ENCODE measurements around the gene UBE2R2. TPM values are rescaled to one million over a fixed set of nuclear protein-coding genes. Genes with fewer than 3 reads are reported as not detected.
"Not testable (repeated sequence)": the region's sequence is repeated elsewhere in the genome, so short reads cannot be mapped to it uniquely, and the experiment has no call there.

Gene UBE2R2
- total RNA-seq, 2 experiments from 2014 or later, result 13.7 to 57.3 TPM

DNA sequence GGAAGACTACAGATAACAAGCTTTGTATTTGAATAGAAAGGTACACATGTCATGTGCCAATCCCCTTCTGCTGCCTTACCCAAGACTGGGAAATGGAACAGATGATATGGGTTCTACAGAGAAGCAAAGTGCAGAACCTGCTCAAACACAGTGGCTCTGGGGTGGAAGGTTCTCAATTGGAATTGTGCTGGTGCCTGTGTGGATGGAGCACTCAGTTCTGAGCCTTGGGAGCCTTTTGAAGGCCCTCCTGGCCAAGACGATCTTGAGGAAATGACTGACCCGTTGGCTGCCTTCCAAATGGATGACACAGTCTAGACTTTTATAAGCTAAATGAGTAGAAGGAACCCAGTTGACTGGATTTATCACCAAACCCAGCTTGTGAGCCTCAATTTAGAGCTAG, 25.8 kb upstream of the UBE2R2 start:
- H3K4me1 ChIP-seq (ENCODE audit: insufficient read depth, low read length, poor library complexity, severe bottlenecking), result no peaks in the 10 kb centered on the region
- no TSS peak for BruUV-seq (replicated peaks)
- H3K4me2 ChIP-seq (ENCODE audit: low read length), result no peak overlapping the region
- TF ChIP-seq, protein P1, sequence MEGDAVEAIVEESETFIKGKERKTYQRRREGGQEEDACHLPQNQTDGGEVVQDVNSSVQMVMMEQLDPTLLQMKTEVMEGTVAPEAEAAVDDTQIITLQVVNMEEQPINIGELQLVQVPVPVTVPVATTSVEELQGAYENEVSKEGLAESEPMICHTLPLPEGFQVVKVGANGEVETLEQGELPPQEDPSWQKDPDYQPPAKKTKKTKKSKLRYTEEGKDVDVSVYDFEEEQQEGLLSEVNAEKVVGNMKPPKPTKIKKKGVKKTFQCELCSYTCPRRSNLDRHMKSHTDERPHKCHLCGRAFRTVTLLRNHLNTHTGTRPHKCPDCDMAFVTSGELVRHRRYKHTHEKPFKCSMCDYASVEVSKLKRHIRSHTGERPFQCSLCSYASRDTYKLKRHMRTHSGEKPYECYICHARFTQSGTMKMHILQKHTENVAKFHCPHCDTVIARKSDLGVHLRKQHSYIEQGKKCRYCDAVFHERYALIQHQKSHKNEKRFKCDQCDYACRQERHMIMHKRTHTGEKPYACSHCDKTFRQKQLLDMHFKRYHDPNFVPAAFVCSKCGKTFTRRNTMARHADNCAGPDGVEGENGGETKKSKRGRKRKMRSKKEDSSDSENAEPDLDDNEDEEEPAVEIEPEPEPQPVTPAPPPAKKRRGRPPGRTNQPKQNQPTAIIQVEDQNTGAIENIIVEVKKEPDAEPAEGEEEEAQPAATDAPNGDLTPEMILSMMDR (conservative IDR thresholded peaks at IDR 0.05; ENCODE audit: low read length), result no peak
- no peak for TF ChIP-seq EZH2phosphoT487 (IDR thresholded peaks at IDR 0.05; ENCODE audit: borderline replicate concordance, low read depth, low read length)
- CTCF ChIA-PET (ENCODE audit: unreplicated experiment), result no interaction called here
- intact Hi-C loops (cut with micrococcal nuclease; ENCODE audit: unreplicated experiment), result no loop called here
- no peaks in the 10 kb centered on the region for H4K20me1 ChIP-seq (ENCODE audit: insufficient read depth, low read length)
- no peak overlapping the region for H2AFZ ChIP-seq (ENCODE audit: low read length)
- no peaks in the 10 kb centered on the region for H3K9me2 ChIP-seq (ENCODE audit: insufficient read depth, low read length)
- H3K4me3 ChIP-seq (ENCODE audit: low read depth, low read length, poor library complexity, severe bottlenecking), result no peak overlapping the region
- H3K36me3 ChIP-seq (ENCODE audit: insufficient read depth, low read length), result no peaks in the 10 kb centered on the region
- no peak for DNase-seq (ENCODE audit: low spot score)
- no peaks in the 10 kb centered on the region for H3K79me2 ChIP-seq (ENCODE audit: insufficient read depth, low read depth, low read length)
- no peaks in the 10 kb centered on the region for H3K9me3 ChIP-seq (ENCODE audit: low read length)
- H3K27ac ChIP-seq (ENCODE audit: low read depth, low read length, poor library complexity, severe bottlenecking), result no peak overlapping the region
- POLR2A ChIA-PET, result no interaction called here

DNA sequence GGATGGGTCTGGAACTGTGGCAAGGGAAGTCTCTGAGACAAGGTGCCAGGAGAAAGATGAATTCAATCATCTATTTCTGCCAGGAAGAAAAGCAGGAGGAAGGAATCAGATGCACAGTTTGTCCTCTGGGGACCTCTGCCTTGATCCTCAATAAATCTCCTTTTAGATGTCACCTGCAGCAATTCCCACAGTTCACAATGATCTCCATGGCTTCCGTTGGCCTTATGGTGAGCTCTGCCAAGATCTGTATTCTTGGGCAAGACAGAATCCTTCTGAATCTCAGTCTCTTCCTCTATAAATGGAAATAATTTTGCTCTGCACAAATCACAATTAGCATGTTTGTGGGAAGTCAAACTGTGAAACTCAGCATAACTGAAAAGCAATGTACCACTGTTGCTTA, 23.5 kb upstream of the UBE2R2 start:
- H3K27ac ChIP-seq (ENCODE audit: low read depth, low read length, poor library complexity, severe bottlenecking); H3K4me2 ChIP-seq (ENCODE audit: low read length); H4K20me1 ChIP-seq (ENCODE audit: insufficient read depth, low read length); intact Hi-C loops (cut with micrococcal nuclease; ENCODE audit: unreplicated experiment); POLR2A ChIA-PET; H3K4me1 ChIP-seq (ENCODE audit: insufficient read depth, low read length, poor library complexity, severe bottlenecking); H3K4me3 ChIP-seq (ENCODE audit: low read depth, low read length, poor library complexity, severe bottlenecking); H2AFZ ChIP-seq (ENCODE audit: low read length); BruUV-seq (replicated peaks); H3K9me3 ChIP-seq (ENCODE audit: low read length); H3K36me3 ChIP-seq (ENCODE audit: insufficient read depth, low read length); H3K9me2 ChIP-seq (ENCODE audit: insufficient read depth, low read length); CTCF ChIA-PET (ENCODE audit: unreplicated experiment); H3K79me2 ChIP-seq (ENCODE audit: insufficient read depth, low read depth, low read length); DNase-seq (ENCODE audit: low spot score): not testable (repeated sequence)

DNA sequence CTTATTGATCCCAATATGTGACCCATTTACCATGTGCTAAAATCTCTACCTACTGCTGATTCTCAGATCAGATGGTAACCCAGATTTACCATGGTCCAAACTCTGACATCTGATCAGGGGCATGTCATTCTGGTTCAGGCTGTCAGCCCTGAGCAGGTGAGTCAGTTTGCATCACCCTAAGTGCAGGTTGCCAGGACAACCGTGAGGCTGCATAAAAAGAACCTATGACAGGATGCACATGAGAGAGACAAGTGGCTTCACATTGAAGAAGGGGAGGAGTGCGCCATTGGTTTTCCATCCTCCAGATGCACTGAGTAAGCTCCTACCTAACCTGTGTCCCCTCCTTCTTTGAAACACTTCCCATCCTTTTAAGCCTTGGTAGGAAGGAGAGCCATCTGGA, 22.4 kb upstream of the UBE2R2 start:
- H3K4me2 ChIP-seq (ENCODE audit: low read length), result no peak overlapping the region
- no peak for DNase-seq (ENCODE audit: low spot score)
- H3K79me2 ChIP-seq (ENCODE audit: insufficient read depth, low read depth, low read length), result no peaks in the 10 kb centered on the region
- intact Hi-C loops (cut with micrococcal nuclease; ENCODE audit: unreplicated experiment), result no loop called here
- no peaks in the 10 kb centered on the region for H3K36me3 ChIP-seq (ENCODE audit: insufficient read depth, low read length)
- no peaks in the 10 kb centered on the region for H3K9me2 ChIP-seq (ENCODE audit: insufficient read depth, low read length)
- BruUV-seq (replicated peaks), result no TSS peak
- ChIA-PET CTCF (ENCODE audit: unreplicated experiment) (no interaction called here), POLR2A (interaction anchor here (0.6 kb wide), 1 partner anchor 19 kb away, joined by 5 read pairs; no protein-coding TSS in a partner anchor)
- H4K20me1 ChIP-seq (ENCODE audit: insufficient read depth, low read length), result no peaks in the 10 kb centered on the region
- no peaks in the 10 kb centered on the region for H3K4me1 ChIP-seq (ENCODE audit: insufficient read depth, low read length, poor library complexity, severe bottlenecking)
- TF ChIP-seq, protein P1 (conservative IDR thresholded peaks at IDR 0.05; ENCODE audit: low read length), result no peak
- no peak for TF ChIP-seq EZH2phosphoT487 (IDR thresholded peaks at IDR 0.05; ENCODE audit: borderline replicate concordance, low read depth, low read length)
- H3K4me3 ChIP-seq (ENCODE audit: low read depth, low read length, poor library complexity, severe bottlenecking), result no peak overlapping the region
- no peak overlapping the region for H2AFZ ChIP-seq (ENCODE audit: low read length)
- H3K9me3 ChIP-seq (ENCODE audit: low read length), result no peaks in the 10 kb centered on the region
- H3K27ac ChIP-seq (ENCODE audit: low read depth, low read length, poor library complexity, severe bottlenecking), result no peak overlapping the region

Data from OCI-LY7 (cell line).